Measurements from ENCODE around the gene CDS2.

- TF ChIP-seq, protein P1, sequence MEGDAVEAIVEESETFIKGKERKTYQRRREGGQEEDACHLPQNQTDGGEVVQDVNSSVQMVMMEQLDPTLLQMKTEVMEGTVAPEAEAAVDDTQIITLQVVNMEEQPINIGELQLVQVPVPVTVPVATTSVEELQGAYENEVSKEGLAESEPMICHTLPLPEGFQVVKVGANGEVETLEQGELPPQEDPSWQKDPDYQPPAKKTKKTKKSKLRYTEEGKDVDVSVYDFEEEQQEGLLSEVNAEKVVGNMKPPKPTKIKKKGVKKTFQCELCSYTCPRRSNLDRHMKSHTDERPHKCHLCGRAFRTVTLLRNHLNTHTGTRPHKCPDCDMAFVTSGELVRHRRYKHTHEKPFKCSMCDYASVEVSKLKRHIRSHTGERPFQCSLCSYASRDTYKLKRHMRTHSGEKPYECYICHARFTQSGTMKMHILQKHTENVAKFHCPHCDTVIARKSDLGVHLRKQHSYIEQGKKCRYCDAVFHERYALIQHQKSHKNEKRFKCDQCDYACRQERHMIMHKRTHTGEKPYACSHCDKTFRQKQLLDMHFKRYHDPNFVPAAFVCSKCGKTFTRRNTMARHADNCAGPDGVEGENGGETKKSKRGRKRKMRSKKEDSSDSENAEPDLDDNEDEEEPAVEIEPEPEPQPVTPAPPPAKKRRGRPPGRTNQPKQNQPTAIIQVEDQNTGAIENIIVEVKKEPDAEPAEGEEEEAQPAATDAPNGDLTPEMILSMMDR (conservative IDR thresholded peaks at IDR 0.05; ENCODE audit: low read depth, low read length) = no peak
- no peak for TF ChIP-seq EZH2 (IDR thresholded peaks at IDR 0.05; ENCODE audit: low read length, unreplicated experiment)
Measured at GRCh38 chr20:5119435-5120184, 7.2 kb upstream of the CDS2 start, which contains the start of gene PCNA.
